ENCODE results near the gene SCYGR4.
A peak's percentile ranks its signal among the peaks of the same experiment; 100 is the strongest.

The SCYGR4 gene

GRCh38 chr2:227626580-227627151 lies 9.4 kb downstream of the SCYGR4 start:
- Histone ChIP-seq H3K36me3 (replicated peaks; ENCODE audit: low read depth, low read length) (no peaks in the 10 kb centered on the region), H3K4me2 (ENCODE audit: low read length) (no peak overlapping the region), H3K27ac (ENCODE audit: low read length) (no peak overlapping the region), H3K4me3 (ENCODE audit: low read length) (no peak overlapping the region), H4K20me1 (ENCODE audit: insufficient read depth, low read length) (no peaks in the 10 kb centered on the region), H3K9ac (ENCODE audit: low read length) (no peak overlapping the region), H3K9me3 (ENCODE audit: insufficient read depth, low read length) (no peaks in the 10 kb centered on the region), H3K27me3 (ENCODE audit: low read depth, low read length) (peaks cover 15% of the 10 kb centered on the region), H2AFZ (ENCODE audit: low read depth, low read length) (no peak overlapping the region), H3K4me1 (ENCODE audit: low read length) (peaks cover 14% of the 10 kb centered on the region), H3K79me2 (ENCODE audit: low read length) (no peaks in the 10 kb centered on the region)
- TF ChIP-seq CTCF (IDR thresholded peaks at IDR 0.05; ENCODE audit: low read depth, low read length) (no peak), EZH2phosphoT487 (IDR thresholded peaks at IDR 0.05; ENCODE audit: low read depth) (no peak)

GRCh38 chr2:227627769-227628168 lies 10.5 kb downstream of the SCYGR4 start:
- Histone ChIP-seq H3K9ac (ENCODE audit: low read length) (no peak overlapping the region), H4K20me1 (ENCODE audit: insufficient read depth, low read length) (no peaks in the 10 kb centered on the region), H3K27ac (ENCODE audit: low read length) (no peak overlapping the region), H3K36me3 (replicated peaks; ENCODE audit: low read depth, low read length) (no peaks in the 10 kb centered on the region), H3K27me3 (ENCODE audit: low read depth, low read length) (peaks cover 15% of the 10 kb centered on the region), H3K4me2 (ENCODE audit: low read length) (peak overlapping the region; percentile 51), H3K79me2 (ENCODE audit: low read length) (no peaks in the 10 kb centered on the region), H3K4me1 (ENCODE audit: low read length) (peaks cover 14% of the 10 kb centered on the region), H3K9me3 (ENCODE audit: insufficient read depth, low read length) (no peaks in the 10 kb centered on the region), H3K4me3 (ENCODE audit: low read length) (no peak overlapping the region), H2AFZ (ENCODE audit: low read depth, low read length) (no peak overlapping the region)
- TF ChIP-seq CTCF (IDR thresholded peaks at IDR 0.05; ENCODE audit: low read depth, low read length) (no peak), EZH2phosphoT487 (IDR thresholded peaks at IDR 0.05; ENCODE audit: low read depth) (no peak)

GRCh38 chr2:227629435-227629834 lies 12.1 kb downstream of the SCYGR4 start:
- Histone ChIP-seq H3K27me3 (ENCODE audit: low read depth, low read length) (peaks cover 15% of the 10 kb centered on the region), H3K4me2 (ENCODE audit: low read length) (no peak overlapping the region), H3K9me3 (ENCODE audit: insufficient read depth, low read length) (no peaks in the 10 kb centered on the region), H3K36me3 (replicated peaks; ENCODE audit: low read depth, low read length) (no peaks in the 10 kb centered on the region), H3K27ac (ENCODE audit: low read length) (no peak overlapping the region), H3K79me2 (ENCODE audit: low read length) (no peaks in the 10 kb centered on the region), H3K4me3 (ENCODE audit: low read length) (no peak overlapping the region), H3K9ac (ENCODE audit: low read length) (no peak overlapping the region), H3K4me1 (ENCODE audit: low read length) (peaks cover 14% of the 10 kb centered on the region), H4K20me1 (ENCODE audit: insufficient read depth, low read length) (no peaks in the 10 kb centered on the region), H2AFZ (ENCODE audit: low read depth, low read length) (no peak overlapping the region)
- TF ChIP-seq EZH2phosphoT487 (IDR thresholded peaks at IDR 0.05; ENCODE audit: low read depth), result no peak
- no peak for TF ChIP-seq CTCF (IDR thresholded peaks at IDR 0.05; ENCODE audit: low read depth, low read length)

- H3K4me3 ChIP-seq (ENCODE audit: low read length), result no peak overlapping the region
- no peak for TF ChIP-seq CTCF (IDR thresholded peaks at IDR 0.05; ENCODE audit: low read depth, low read length)
- TF ChIP-seq EZH2phosphoT487 (IDR thresholded peaks at IDR 0.05; ENCODE audit: low read depth), result no peak
Observed at GRCh38 chr2:227630322-227630721, 13.0 kb downstream of the SCYGR4 start.

More at GRCh38 chr2:227630322-227630721, 13.0 kb downstream of the SCYGR4 start:
- Histone ChIP-seq H3K4me1 (ENCODE audit: low read length) (peaks cover 14% of the 10 kb centered on the region), H4K20me1 (ENCODE audit: insufficient read depth, low read length) (no peaks in the 10 kb centered on the region), H2AFZ (ENCODE audit: low read depth, low read length) (no peak overlapping the region), H3K9me3 (ENCODE audit: insufficient read depth, low read length) (no peaks in the 10 kb centered on the region), H3K79me2 (ENCODE audit: low read length) (no peaks in the 10 kb centered on the region), H3K36me3 (replicated peaks; ENCODE audit: low read depth, low read length) (no peaks in the 10 kb centered on the region), H3K4me2 (ENCODE audit: low read length) (no peak overlapping the region), H3K27me3 (ENCODE audit: low read depth, low read length) (peaks cover 15% of the 10 kb centered on the region), H3K9ac (ENCODE audit: low read length) (no peak overlapping the region), H3K27ac (ENCODE audit: low read length) (no peak overlapping the region)
